GM21367 (cell line): ENCODE data around the gene KCTD16.

Experiments used
- ATAC-seq: cut with Tn5 transposase; IDR thresholded peaks from one replicate; pipeline ENCODE4 v1.9.1; 2021; ENCODE audit not compliant: unreplicated experiment

KCTD16 gene

DNA sequence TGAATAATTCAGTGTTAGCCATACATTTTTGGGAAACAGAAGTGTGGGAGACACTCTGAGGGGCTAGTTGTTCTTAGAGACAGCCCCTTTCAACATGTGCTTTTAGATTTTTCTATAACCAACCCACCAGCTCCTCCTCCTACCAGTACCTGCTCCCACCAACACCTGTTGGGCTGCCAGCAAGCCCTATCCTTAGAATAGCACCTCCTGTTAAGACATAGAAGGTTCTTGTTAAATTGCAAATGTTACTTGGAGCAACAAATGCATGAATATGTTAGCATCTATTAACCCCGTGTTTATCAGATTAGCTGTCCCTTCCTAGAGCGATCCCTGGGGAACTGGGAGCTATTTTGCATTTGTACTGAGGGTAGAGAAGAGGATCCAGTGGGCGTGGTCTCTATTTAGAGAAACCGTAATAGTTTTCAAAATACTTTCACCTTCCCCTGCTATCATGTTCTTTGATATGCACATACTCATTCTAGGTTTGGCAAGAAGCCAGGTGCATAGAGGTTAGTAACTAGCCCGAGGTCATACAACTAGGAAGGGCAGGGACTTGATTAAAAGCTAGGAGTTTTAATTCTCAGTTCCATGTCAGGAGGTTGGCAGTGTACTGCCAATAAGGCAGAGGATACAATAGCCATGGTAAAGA, 334.4 kb downstream of the KCTD16 start:
- ATAC-seq: no peak

- no peak for ATAC-seq
Measured at GRCh38 chr5:144510845-144511579, 340.3 kb downstream of the KCTD16 start.

DNA sequence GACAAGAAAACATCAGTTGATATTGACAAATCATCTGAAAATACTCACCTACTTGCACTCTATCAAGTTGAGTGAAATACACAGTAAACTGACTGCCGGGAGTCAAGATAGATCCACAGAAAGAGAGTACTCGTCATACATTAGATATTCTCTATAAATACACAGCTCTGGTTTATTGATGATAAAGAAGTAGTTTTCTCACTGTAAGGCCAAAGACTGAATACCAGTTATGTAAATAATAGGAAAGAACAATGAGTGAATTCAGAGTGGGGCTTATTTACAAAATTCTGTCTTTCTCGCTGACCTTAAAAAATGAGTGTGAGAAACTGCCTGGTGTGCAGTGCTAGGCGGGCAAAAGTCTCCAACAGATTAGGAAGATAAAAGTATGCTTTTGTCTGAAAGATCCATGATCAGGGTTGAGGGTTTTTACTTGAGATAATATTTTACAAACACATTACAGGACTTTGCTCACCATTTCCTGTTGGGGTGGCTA, 341.0 kb downstream of the KCTD16 start:
- no peak for ATAC-seq

DNA sequence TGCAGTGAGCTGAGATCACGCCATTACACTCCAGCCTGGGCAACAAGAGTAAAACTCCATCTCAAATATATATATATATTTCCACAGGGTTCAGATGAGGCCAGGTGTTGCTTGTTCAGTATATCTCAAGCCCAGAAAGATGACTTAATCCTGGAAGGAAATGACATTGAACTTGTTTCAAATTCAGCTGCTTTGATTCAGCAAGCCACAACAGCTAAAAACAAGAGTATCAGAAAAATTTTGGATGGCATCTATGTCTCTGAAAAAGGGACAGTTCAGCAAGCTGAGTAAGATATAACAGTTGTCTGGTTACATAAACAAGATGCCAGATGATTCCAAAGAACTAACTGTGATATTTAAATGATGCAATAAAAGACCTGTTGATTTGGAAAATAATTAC, 352.0 kb downstream of the KCTD16 start:
- no peak for ATAC-seq

DNA sequence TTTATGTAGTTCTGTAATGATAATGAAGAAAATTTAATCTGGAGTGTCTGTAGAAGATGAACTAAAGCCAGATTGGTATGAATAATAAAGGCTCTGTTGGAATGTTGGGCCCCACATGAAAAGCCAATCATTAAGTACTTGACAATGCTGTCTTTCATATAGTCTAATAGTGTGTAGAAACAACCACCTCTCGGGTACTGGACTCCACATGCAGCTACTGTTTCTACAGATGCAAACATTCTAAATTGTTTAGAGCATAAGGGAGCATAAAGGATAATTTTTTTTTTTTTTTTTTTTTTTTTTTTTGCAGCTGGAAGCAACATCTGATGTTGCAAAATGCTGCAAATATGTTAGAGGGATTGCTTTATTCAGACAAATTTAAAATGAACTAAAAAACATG, 354.3 kb downstream of the KCTD16 start:
- no peak for ATAC-seq

- ATAC-seq: no peak
Measured at GRCh38 chr5:144531188-144531587, 360.5 kb downstream of the KCTD16 start.
